HG03432 (cell line): ENCODE results near the gene ATP11A.
"Not testable (repeated sequence)": the region's sequence is repeated elsewhere in the genome, so short reads cannot be mapped to it uniquely, and the experiment has no call there.

Experiments
- ATAC-seq: cut with Tn5 transposase; IDR thresholded peaks from one replicate; pipeline ENCODE4 v1.9.1; 2021; ENCODE audit warnings: mild to moderate bottlenecking, moderate library complexity; ENCODE audit not compliant: unreplicated experiment

Gene ATP11A

GRCh38 chr13:112669881-112670499, 19.8 kb upstream of the ATP11A start:
- peak; percentile 82 for ATAC-seq

GRCh38 chr13:112670864-112671263, 19.0 kb upstream of the ATP11A start:
- no peak for ATAC-seq

GRCh38 chr13:112671359-112671758, 18.5 kb upstream of the ATP11A start:
- ATAC-seq: no peak

GRCh38 chr13:112672651-112673284, 17.1 kb upstream of the ATP11A start:
- no peak for ATAC-seq

- peak; percentile 59 for ATAC-seq
Observed at GRCh38 chr13:112674412-112675365, 15.1 kb upstream of the ATP11A start.

- no peak for ATAC-seq
Observed at GRCh38 chr13:112675366-112675756, 14.5 kb upstream of the ATP11A start.

- not testable (repeated sequence) for ATAC-seq
Observed at GRCh38 chr13:112677421-112677962, 12.3 kb upstream of the ATP11A start.

GRCh38 chr13:112679381-112679780, 10.5 kb upstream of the ATP11A start:
- no peak for ATAC-seq

- no peak for ATAC-seq
Observed at GRCh38 chr13:112679932-112680677, 9.7 kb upstream of the ATP11A start.

- ATAC-seq: no peak
Observed at GRCh38 chr13:112680741-112681360, 9.0 kb upstream of the ATP11A start.

- ATAC-seq: no peak
Observed at GRCh38 chr13:112683581-112683980, 6.3 kb upstream of the ATP11A start.

- ATAC-seq: no peak
Observed at GRCh38 chr13:112684071-112684845, 5.6 kb upstream of the ATP11A start.

- ATAC-seq: not testable (repeated sequence)
Observed at GRCh38 chr13:112685189-112685805, 4.5 kb upstream of the ATP11A start.

- no peak for ATAC-seq
Observed at GRCh38 chr13:112685896-112686295, 3.9 kb upstream of the ATP11A start.

GRCh38 chr13:112686364-112686763, 3.5 kb upstream of the ATP11A start:
- no peak for ATAC-seq

GRCh38 chr13:112686987-112687386, 2.9 kb upstream of the ATP11A start:
- no peak for ATAC-seq

- ATAC-seq: no peak
Observed at GRCh38 chr13:112687836-112688559, 1.8 kb upstream of the ATP11A start.

- ATAC-seq: no peak
Observed at GRCh38 chr13:112688560-112689302, 1.1 kb upstream of the ATP11A start.
